K562 (cell line): ENCODE data around the gene SLC22A1.

Experiments used
- EZH2 ChIP-seq: IDR thresholded peaks from 2 replicates; pipeline ENCODE4 v1.6.1; 2012; ENCODE audit warnings: low read depth, mild to moderate bottlenecking, inconsistent platforms, low read length, borderline replicate concordance
- MEIS2 ChIP-seq: fragments of 450-650 bp; IDR thresholded peaks from 2 replicates; pipeline ENCODE4 v1.6.1; 2014; ENCODE audit warnings: mild to moderate bottlenecking; ENCODE audit not compliant: partially characterized antibody
- MYC ChIP-seq, 2 experiments: fragments of 250-450 bp in 1 of 2; sonication (Bioruptor Pico) in 1 of 2; IDR thresholded peaks; 2 replicates each; pipeline versions ENCODE4 v1.5.1 to v1.6.1; 2012 to 2021; ENCODE audit warnings: low read depth in 2 of 2, borderline replicate concordance in 1 of 2, improper control_type of control experiment in 1 of 2, low read length in 1 of 2, mild to moderate bottlenecking in 1 of 2, moderate library complexity in 1 of 2
- TARDBP ChIP-seq: fragments of 450-650 bp; IDR thresholded peaks from 2 replicates; pipeline ENCODE4 v1.6.1; 2016
- TEAD4 ChIP-seq, 2 experiments: sonication (generic) in 1 of 2; formaldehyde crosslinking in 1 of 2; IDR thresholded peaks; 2 replicates each; pipeline versions ENCODE4 v1.6.1 to v1.8.0; 2012 to 2022; ENCODE audit warnings: borderline replicate concordance in 1 of 2, inconsistent platforms in 1 of 2, low read length in 1 of 2, mild to moderate bottlenecking in 1 of 2, missing genetic modification reagents in 1 of 2
- ZNF175 ChIP-seq: fragments of 200-800 bp; sonication (Bioruptor generic); IDR thresholded peaks from 2 replicates; pipeline ENCODE4 v1.6.1; 2016; ENCODE audit warnings: low read depth, mild to moderate bottlenecking, missing genetic modification characterization, missing compliant biosample characterization
- TF ChIP-seq, protein P1 (sequence below), 2 experiments: fragments of 450-650 bp in 1 of 2; sonication (generic) in 1 of 2; formaldehyde crosslinking in 1 of 2; IDR thresholded peaks; 2 replicates each; pipeline versions ENCODE4 v1.7.1 to v1.9.0; 2016 to 2022; ENCODE audit warnings: inconsistent platforms in 1 of 2, mild to moderate bottlenecking in 1 of 2, missing genetic modification reagents in 1 of 2
- TF ChIP-seq, protein P2 (sequence below), 2 experiments: fragments of 450-650 bp in 1 of 2; sonication (generic) in 1 of 2; formaldehyde crosslinking in 1 of 2; IDR thresholded peaks in 1 of 2; conservative IDR thresholded peaks in 1 of 2; 2 replicates each; pipeline versions ENCODE4 v1.6.1 to v1.8.1; 2016 to 2023; ENCODE audit warnings: mild to moderate bottlenecking in 2 of 2, moderate library complexity in 2 of 2, inconsistent platforms in 1 of 2, missing genetic modification reagents in 1 of 2
- TF ChIP-seq, protein P3 (sequence below), 3 experiments: IDR thresholded peaks in 2 of 3; conservative IDR thresholded peaks in 1 of 3; 2 replicates each; pipeline ENCODE4 v1.5.1; 2011 to 2012; ENCODE audit warnings: low read length in 3 of 3, mild to moderate bottlenecking in 3 of 3, control low read depth in 2 of 3, improper control_type of control experiment in 1 of 3, inconsistent platforms in 1 of 3, low read depth in 1 of 3, mixed read lengths in 1 of 3, moderate library complexity in 1 of 3; ENCODE audit not compliant: insufficient read depth in 2 of 3
- TF ChIP-seq, protein P4 (sequence below): sonication (generic); formaldehyde crosslinking; IDR thresholded peaks from 2 replicates; pipeline ENCODE4 v1.9.0; 2022; ENCODE audit warnings: mild to moderate bottlenecking, missing genetic modification reagents

DNA sequence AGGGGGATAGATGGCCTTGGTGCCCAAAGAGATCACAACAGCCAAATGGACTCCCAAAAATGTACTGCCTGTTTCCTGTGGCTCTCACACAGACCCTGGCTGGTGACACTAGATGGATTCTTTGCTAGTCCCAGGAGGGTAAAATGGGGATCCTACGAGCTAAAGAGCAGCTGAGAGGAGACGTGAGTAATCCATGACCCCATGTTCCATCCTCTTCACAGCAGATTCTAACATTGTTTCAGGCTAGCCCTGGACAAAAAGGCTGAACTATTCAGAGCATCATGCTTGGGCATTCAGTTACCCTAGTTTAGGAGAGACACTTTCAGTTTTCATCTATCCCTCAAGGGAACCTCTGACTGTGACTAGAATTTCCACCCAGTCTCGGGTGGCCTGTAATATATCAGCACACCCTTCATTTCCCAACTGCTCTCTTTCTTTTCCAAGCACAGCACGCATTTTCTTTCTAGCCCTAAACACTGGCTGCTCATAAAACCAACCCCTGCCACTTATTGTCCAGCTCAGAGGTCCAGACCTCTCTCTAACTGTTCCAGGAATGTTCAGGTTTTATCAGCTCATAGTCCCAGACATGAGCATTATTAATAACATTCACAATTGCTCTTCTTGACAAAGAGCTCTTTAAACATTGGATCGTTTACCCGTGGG lies 48.5 kb downstream of the SLC22A1 start:
- no peak for TF ChIP-seq ZNF175 (CRISPR knock-in tag)
- TF ChIP-seq, protein P1, sequence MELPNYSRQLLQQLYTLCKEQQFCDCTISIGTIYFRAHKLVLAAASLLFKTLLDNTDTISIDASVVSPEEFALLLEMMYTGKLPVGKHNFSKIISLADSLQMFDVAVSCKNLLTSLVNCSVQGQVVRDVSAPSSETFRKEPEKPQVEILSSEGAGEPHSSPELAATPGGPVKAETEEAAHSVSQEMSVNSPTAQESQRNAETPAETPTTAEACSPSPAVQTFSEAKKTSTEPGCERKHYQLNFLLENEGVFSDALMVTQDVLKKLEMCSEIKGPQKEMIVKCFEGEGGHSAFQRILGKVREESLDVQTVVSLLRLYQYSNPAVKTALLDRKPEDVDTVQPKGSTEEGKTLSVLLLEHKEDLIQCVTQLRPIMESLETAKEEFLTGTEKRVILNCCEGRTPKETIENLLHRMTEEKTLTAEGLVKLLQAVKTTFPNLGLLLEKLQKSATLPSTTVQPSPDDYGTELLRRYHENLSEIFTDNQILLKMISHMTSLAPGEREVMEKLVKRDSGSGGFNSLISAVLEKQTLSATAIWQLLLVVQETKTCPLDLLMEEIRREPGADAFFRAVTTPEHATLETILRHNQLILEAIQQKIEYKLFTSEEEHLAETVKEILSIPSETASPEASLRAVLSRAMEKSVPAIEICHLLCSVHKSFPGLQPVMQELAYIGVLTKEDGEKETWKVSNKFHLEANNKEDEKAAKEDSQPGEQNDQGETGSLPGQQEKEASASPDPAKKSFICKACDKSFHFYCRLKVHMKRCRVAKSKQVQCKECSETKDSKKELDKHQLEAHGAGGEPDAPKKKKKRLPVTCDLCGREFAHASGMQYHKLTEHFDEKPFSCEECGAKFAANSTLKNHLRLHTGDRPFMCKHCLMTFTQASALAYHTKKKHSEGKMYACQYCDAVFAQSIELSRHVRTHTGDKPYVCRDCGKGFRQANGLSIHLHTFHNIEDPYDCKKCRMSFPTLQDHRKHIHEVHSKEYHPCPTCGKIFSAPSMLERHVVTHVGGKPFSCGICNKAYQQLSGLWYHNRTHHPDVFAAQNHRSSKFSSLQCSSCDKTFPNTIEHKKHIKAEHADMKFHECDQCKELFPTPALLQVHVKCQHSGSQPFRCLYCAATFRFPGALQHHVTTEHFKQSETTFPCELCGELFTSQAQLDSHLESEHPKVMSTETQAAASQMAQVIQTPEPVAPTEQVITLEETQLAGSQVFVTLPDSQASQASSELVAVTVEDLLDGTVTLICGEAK (IDR thresholded peaks at IDR 0.05): no peak
- TF ChIP-seq, protein P1 (CRISPR knock-in tag; IDR thresholded peaks at IDR 0.05): no peak
- TF ChIP-seq, protein P2, sequence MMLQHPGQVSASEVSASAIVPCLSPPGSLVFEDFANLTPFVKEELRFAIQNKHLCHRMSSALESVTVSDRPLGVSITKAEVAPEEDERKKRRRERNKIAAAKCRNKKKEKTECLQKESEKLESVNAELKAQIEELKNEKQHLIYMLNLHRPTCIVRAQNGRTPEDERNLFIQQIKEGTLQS (IDR thresholded peaks at IDR 0.05): no peak
- TF ChIP-seq, protein P2 (CRISPR knock-in tag; conservative IDR thresholded peaks at IDR 0.05): no peak
- no peak for TF ChIP-seq MYC (IDR thresholded peaks at IDR 0.05; ENCODE audit: low read depth, low read length)
- TF ChIP-seq MYC (CRISPR knock-in tag; IDR thresholded peaks at IDR 0.05; ENCODE audit: borderline replicate concordance, low read depth): no peak
- TF ChIP-seq, protein P3, sequence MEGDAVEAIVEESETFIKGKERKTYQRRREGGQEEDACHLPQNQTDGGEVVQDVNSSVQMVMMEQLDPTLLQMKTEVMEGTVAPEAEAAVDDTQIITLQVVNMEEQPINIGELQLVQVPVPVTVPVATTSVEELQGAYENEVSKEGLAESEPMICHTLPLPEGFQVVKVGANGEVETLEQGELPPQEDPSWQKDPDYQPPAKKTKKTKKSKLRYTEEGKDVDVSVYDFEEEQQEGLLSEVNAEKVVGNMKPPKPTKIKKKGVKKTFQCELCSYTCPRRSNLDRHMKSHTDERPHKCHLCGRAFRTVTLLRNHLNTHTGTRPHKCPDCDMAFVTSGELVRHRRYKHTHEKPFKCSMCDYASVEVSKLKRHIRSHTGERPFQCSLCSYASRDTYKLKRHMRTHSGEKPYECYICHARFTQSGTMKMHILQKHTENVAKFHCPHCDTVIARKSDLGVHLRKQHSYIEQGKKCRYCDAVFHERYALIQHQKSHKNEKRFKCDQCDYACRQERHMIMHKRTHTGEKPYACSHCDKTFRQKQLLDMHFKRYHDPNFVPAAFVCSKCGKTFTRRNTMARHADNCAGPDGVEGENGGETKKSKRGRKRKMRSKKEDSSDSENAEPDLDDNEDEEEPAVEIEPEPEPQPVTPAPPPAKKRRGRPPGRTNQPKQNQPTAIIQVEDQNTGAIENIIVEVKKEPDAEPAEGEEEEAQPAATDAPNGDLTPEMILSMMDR (IDR thresholded peaks at IDR 0.05 in 2 of 3, conservative IDR thresholded peaks at IDR 0.05 in 1 of 3; ENCODE audit: insufficient read depth in 2 of 3, low read depth in 1 of 3, low read length in 3 of 3): no peak
- TF ChIP-seq TEAD4 (IDR thresholded peaks at IDR 0.05; ENCODE audit: low read length): no peak
- TF ChIP-seq TEAD4 (CRISPR knock-in tag; IDR thresholded peaks at IDR 0.05; ENCODE audit: borderline replicate concordance): no peak
- no peak for TF ChIP-seq MEIS2
- TF ChIP-seq TARDBP: no peak
- TF ChIP-seq, protein P4, sequence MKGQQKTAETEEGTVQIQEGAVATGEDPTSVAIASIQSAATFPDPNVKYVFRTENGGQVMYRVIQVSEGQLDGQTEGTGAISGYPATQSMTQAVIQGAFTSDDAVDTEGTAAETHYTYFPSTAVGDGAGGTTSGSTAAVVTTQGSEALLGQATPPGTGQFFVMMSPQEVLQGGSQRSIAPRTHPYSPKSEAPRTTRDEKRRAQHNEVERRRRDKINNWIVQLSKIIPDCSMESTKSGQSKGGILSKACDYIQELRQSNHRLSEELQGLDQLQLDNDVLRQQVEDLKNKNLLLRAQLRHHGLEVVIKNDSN (CRISPR knock-in tag): no peak
- TF ChIP-seq EZH2: no peak
